Measurements from ENCODE around the gene FAM117B.
"Not testable (repeated sequence)": the region's sequence is repeated elsewhere in the genome, so short reads cannot be mapped to it uniquely, and the experiment has no call there.

GRCh38 chr2:202805911-202806310, 171.1 kb downstream of the FAM117B start:
- not testable (repeated sequence) for TF ChIP-seq CTCF, POLR2A (IDR thresholded peaks at IDR 0.05)

Measured in uterus (tissue), 2 donors.